ENCODE measurements around the gene PSTPIP1. TPM values are rescaled to one million over a fixed set of nuclear protein-coding genes. Genes with fewer than 3 reads are reported as not detected.

Gene PSTPIP1
- total RNA-seq, 2 experiments from 2014 or later = 113 to 121 TPM

Other genes starting within 250 kb of the PSTPIP1 start
- gene SCAPER, start 89.8 kb upstream of the PSTPIP1 start, total RNA-seq = 10 to 100 TPM; 31.4 to 32.7 TPM
- gene RCN2, start 63.4 kb upstream of the PSTPIP1 start, total RNA-seq = 10 to 100 TPM; 21.8 to 21.9 TPM
- 10 to 100 TPM; 25.6 to 27.0 TPM for gene TSPAN3, start 76.0 kb downstream of the PSTPIP1 start, total RNA-seq